OCI-LY1 (cell line): ENCODE data around the gene ZSWIM9.

Experiments used
- H2AFZ ChIP-seq: fragments of 200-600 bp; sonication (generic), shearing (Covaris generic); 2 replicates; pipeline ENCODE4 v1.6.0; 2014; ENCODE audit warnings: antibody characterized with exemption, mild to moderate bottlenecking, low read length
- H3F3A ChIP-seq: fragments of 200-600 bp; sonication (generic), shearing (Covaris generic); 2 replicates; pipeline ENCODE4 v1.6.0; 2014; ENCODE audit warnings: mild to moderate bottlenecking, antibody characterized with exemption, low read length, moderate library complexity; ENCODE audit not compliant: insufficient read depth
- H3K27ac ChIP-seq: fragments of 200-600 bp; sonication (generic); 2 replicates; pipeline ENCODE4 v1.5.1; 2014; ENCODE audit warnings: low read length, mixed run types, mild to moderate bottlenecking, low read depth; ENCODE audit not compliant: poor library complexity, severe bottlenecking
- H3K27me3 ChIP-seq: fragments of 200-600 bp; sonication (generic); 2 replicates; pipeline ENCODE4 v1.6.0; 2014; ENCODE audit warnings: antibody characterized with exemption, mild to moderate bottlenecking, low read length, moderate library complexity; ENCODE audit not compliant: insufficient read depth
- H3K36me3 ChIP-seq: fragments of 200-600 bp; sonication (generic); 2 replicates; pipeline ENCODE4 v1.6.1; 2014; ENCODE audit warnings: mild to moderate bottlenecking, antibody characterized with exemption, low read length, moderate library complexity, mixed read lengths; ENCODE audit not compliant: insufficient read depth
- H3K4me1 ChIP-seq: fragments of 200-600 bp; sonication (generic); 2 replicates; pipeline ENCODE4 v1.5.1; 2014; ENCODE audit warnings: mild to moderate bottlenecking, low read length, moderate library complexity; ENCODE audit not compliant: insufficient read depth, severe bottlenecking
- H3K4me2 ChIP-seq: fragments of 200-600 bp; sonication (generic), shearing (Covaris generic); 2 replicates; pipeline ENCODE4 v1.6.1; 2014; ENCODE audit warnings: low read length
- H3K4me3 ChIP-seq: fragments of 200-600 bp; sonication (generic); 2 replicates; pipeline ENCODE4 v1.5.1; 2014; ENCODE audit warnings: low read length, low read depth, mild to moderate bottlenecking, mixed read lengths; ENCODE audit not compliant: poor library complexity, severe bottlenecking
- H3K79me2 ChIP-seq: fragments of 200-600 bp; shearing (Covaris generic); 2 replicates; pipeline ENCODE4 v1.6.1; 2016; ENCODE audit warnings: mixed run types, low read length, mixed read lengths; ENCODE audit not compliant: insufficient read depth
- H3K9ac ChIP-seq: fragments of 200-600 bp; sonication (generic), shearing (Covaris generic); 2 replicates; pipeline ENCODE4 v1.6.1; 2014; ENCODE audit warnings: mild to moderate bottlenecking, low read length, mixed read lengths
- H3K9me2 ChIP-seq: fragments of 200-600 bp; sonication (generic), shearing (Covaris generic); 2 replicates; pipeline ENCODE4 v1.6.1; 2014; ENCODE audit warnings: low read depth, mild to moderate bottlenecking, low read length, mixed read lengths
- H3K9me3 ChIP-seq: fragments of 200-600 bp; shearing (Covaris generic); 2 replicates; pipeline ENCODE4 v1.6.1; 2014; ENCODE audit warnings: low read length, mixed read lengths
- H4K20me1 ChIP-seq: fragments of 200-600 bp; sonication (generic), shearing (Covaris generic); 2 replicates; pipeline ENCODE4 v1.6.0; 2016; ENCODE audit warnings: mild to moderate bottlenecking, low read length; ENCODE audit not compliant: insufficient read depth
- CTCF ChIP-seq: fragments of 200-600 bp; sonication (generic), shearing (Covaris generic); IDR thresholded peaks from 2 replicates; pipeline ENCODE4 v1.5.1; 2017; ENCODE audit warnings: mild to moderate bottlenecking, antibody characterized with exemption, low read length, moderate library complexity, mixed read lengths
- EZH2 ChIP-seq: fragments of 200-600 bp; sonication (generic), shearing (Covaris generic); IDR thresholded peaks from 2 replicates; pipeline ENCODE4 v1.8.0; 2017; ENCODE audit warnings: borderline replicate concordance, mixed run types, mild to moderate bottlenecking, antibody characterized with exemption, low read length, moderate library complexity, mixed read lengths

Gene ZSWIM9

GRCh38 chr19:48169939-48170803, at the start of gene ZSWIM9, which contains the start of gene LIG1:
Gene ZSWIM9 (plus strand): TSS chr19:48170680. CDS start chr19:48171803, 1,123 bp downstream.
Gene LIG1 (minus strand): TSS chr19:48170344. CDS start chr19:48165566, 4,778 bp downstream.
- Histone ChIP-seq H3K36me3 (peaks cover 30% of the 10 kb centered on the region; the same call in 1 of the 2 replicates), H3K4me1 (peaks cover 31% of the 10 kb centered on the region), H3K27ac (peak within 1 kb of the TSS; percentile 79), H3K4me3 (peak within 1 kb of the TSS; percentile 96), H3K9me3 (no peaks in the 10 kb centered on the region), H2AFZ (no peak within 1 kb of the TSS), H3K4me2 (peak within 1 kb of the TSS; percentile 97), H3K9me2 (no peaks in the 10 kb centered on the region), H3K9ac (peak within 1 kb of the TSS; percentile 94), H3K27me3 (no peaks in the 10 kb centered on the region), H3F3A (no peaks in the 10 kb centered on the region), H4K20me1 (no peaks in the 10 kb centered on the region), H3K79me2 (peaks cover 24% of the 10 kb centered on the region)
- TF ChIP-seq EZH2 (no peak), CTCF (no peak)

- Histone ChIP-seq H3F3A (no peaks in the 10 kb centered on the region), H3K4me1 (no peaks in the 10 kb centered on the region), H3K36me3 (peaks cover 75% of the 10 kb centered on the region), H3K9me2 (no peaks in the 10 kb centered on the region), H3K27me3 (no peaks in the 10 kb centered on the region), H4K20me1 (no peaks in the 10 kb centered on the region), H3K9ac (no peak overlapping the region), H2AFZ (no peak overlapping the region), H3K9me3 (no peaks in the 10 kb centered on the region), H3K79me2 (no peaks in the 10 kb centered on the region), H3K4me2 (no peak overlapping the region), H3K27ac (no peak overlapping the region), H3K4me3 (no peak overlapping the region)
- no peak for TF ChIP-seq CTCF
- TF ChIP-seq EZH2, result no peak
Measured at GRCh38 chr19:48121066-48121465, 49.4 kb upstream of the ZSWIM9 start.

- Histone ChIP-seq H3K4me1 (no peaks in the 10 kb centered on the region), H4K20me1 (no peaks in the 10 kb centered on the region), H3K36me3 (peaks cover 75% of the 10 kb centered on the region), H3K9me3 (no peaks in the 10 kb centered on the region), H3K27me3 (no peaks in the 10 kb centered on the region), H3F3A (no peaks in the 10 kb centered on the region), H3K9ac (no peak overlapping the region), H3K4me3 (no peak overlapping the region), H3K9me2 (no peaks in the 10 kb centered on the region), H3K27ac (no peak overlapping the region), H2AFZ (no peak overlapping the region), H3K4me2 (no peak overlapping the region), H3K79me2 (no peaks in the 10 kb centered on the region)
- TF ChIP-seq CTCF, result no peak
- TF ChIP-seq EZH2, result no peak
Measured at GRCh38 chr19:48121909-48122371, 48.5 kb upstream of the ZSWIM9 start.
